MM.1S (cell line): Measurements from ENCODE around the gene MINDY4.

Experiments used
- DNase-seq: peaks from one replicate; pipeline ENCODE4 v3.0.0-alpha.2; 2015
- H2AFZ ChIP-seq: fragments of 300-600 bp; sonication (generic); 2 replicates; pipeline ENCODE4 v1.6.0; 2016; ENCODE audit warnings: antibody characterized with exemption, low read length
- H3F3A ChIP-seq: fragments of 300-600 bp; sonication (generic); 2 replicates; pipeline ENCODE4 v1.6.1; 2016; ENCODE audit warnings: mild to moderate bottlenecking, antibody characterized with exemption, low read length, moderate library complexity, mixed read lengths; ENCODE audit not compliant: insufficient read depth
- H3K27ac ChIP-seq: fragments of 300-600 bp; sonication (generic); 2 replicates; pipeline ENCODE4 v1.5.1; 2016; ENCODE audit warnings: mild to moderate bottlenecking, low read length
- H3K27me3 ChIP-seq: fragments of 300-600 bp; sonication (generic); replicated peaks from 2 replicates; pipeline ENCODE4 v1.6.0; 2016; ENCODE audit warnings: low read length; ENCODE audit not compliant: insufficient read depth
- H3K36me3 ChIP-seq: fragments of 300-600 bp; sonication (generic); replicated peaks from 2 replicates; pipeline ENCODE4 v1.6.1; 2016; ENCODE audit warnings: mild to moderate bottlenecking, low read length, mixed read lengths; ENCODE audit not compliant: insufficient read depth
- H3K4me1 ChIP-seq: fragments of 300-600 bp; sonication (generic); 2 replicates; pipeline ENCODE4 v1.6.1; 2016; ENCODE audit warnings: low read length, mixed read lengths
- H3K4me2 ChIP-seq: fragments of 300-600 bp; sonication (generic); 2 replicates; pipeline ENCODE4 v1.6.0; 2016; ENCODE audit warnings: low read depth, low read length
- H3K4me3 ChIP-seq: fragments of 300-600 bp; sonication (generic); 2 replicates; pipeline ENCODE4 v1.5.1; 2016; ENCODE audit warnings: low read length, mixed read lengths
- H3K79me2 ChIP-seq: fragments of 300-600 bp; sonication (generic); 2 replicates; pipeline ENCODE4 v1.6.1; 2016; ENCODE audit warnings: mixed run types, low read length, mixed read lengths
- H3K9ac ChIP-seq: fragments of 300-600 bp; sonication (generic); 2 replicates; pipeline ENCODE4 v1.6.1; 2016; ENCODE audit warnings: low read length, mixed read lengths
- H3K9me2 ChIP-seq: fragments of 300-600 bp; sonication (generic); replicated peaks from 2 replicates; pipeline ENCODE4 v1.6.1; 2016; ENCODE audit warnings: mild to moderate bottlenecking, low read length, mixed read lengths; ENCODE audit not compliant: insufficient read depth
- H3K9me3 ChIP-seq: fragments of 300-600 bp; sonication (generic); replicated peaks from 2 replicates; pipeline ENCODE4 v1.6.1; 2016; ENCODE audit warnings: mild to moderate bottlenecking, low read length, mixed read lengths; ENCODE audit not compliant: insufficient read depth
- H4K20me1 ChIP-seq: fragments of 300-600 bp; sonication (generic); 2 replicates; pipeline ENCODE4 v1.6.1; 2016; ENCODE audit warnings: mild to moderate bottlenecking, low read length, moderate library complexity, mixed read lengths; ENCODE audit not compliant: insufficient read depth
- CTCF ChIP-seq: fragments of 300-600 bp; sonication (generic); IDR thresholded peaks from 2 replicates; pipeline ENCODE4 v1.5.1; 2016; ENCODE audit warnings: antibody characterized with exemption, low read length, mixed read lengths
- EZH2 ChIP-seq: fragments of 300-600 bp; sonication (generic); optimal IDR thresholded peaks from 2 replicates; pipeline ENCODE3; 2017; ENCODE audit warnings: low read depth, mild to moderate bottlenecking, antibody characterized with exemption, low read length, mixed read lengths
- EZH2phosphoT487 ChIP-seq: fragments of 300-600 bp; sonication (generic); IDR thresholded peaks from 2 replicates; pipeline ENCODE4 v1.6.1; 2018; ENCODE audit warnings: antibody characterized with exemption, low read length

Gene MINDY4

GRCh38 chr7:30744075-30744417 is 27.2 kb upstream of the MINDY4 start:
- DNase-seq: no peak
- no peak overlapping the region for H3K27ac ChIP-seq
- TF ChIP-seq CTCF (no peak), EZH2 (no peak), EZH2phosphoT487 (no peak)
- H3K4me2 ChIP-seq: no peak overlapping the region
- no peaks in the 10 kb centered on the region for H3K9me2 ChIP-seq
- no peaks in the 10 kb centered on the region for H4K20me1 ChIP-seq
- no peak overlapping the region for H3K4me3 ChIP-seq
- H3K9ac ChIP-seq: no peak overlapping the region
- no peak overlapping the region for H2AFZ ChIP-seq
- H3K9me3 ChIP-seq: no peaks in the 10 kb centered on the region
- H3K79me2 ChIP-seq: no peaks in the 10 kb centered on the region
- no peaks in the 10 kb centered on the region for H3F3A ChIP-seq
- H3K27me3 ChIP-seq: no peaks in the 10 kb centered on the region
- no peaks in the 10 kb centered on the region for H3K36me3 ChIP-seq
- no peaks in the 10 kb centered on the region for H3K4me1 ChIP-seq

GRCh38 chr7:30745261-30745941 is 25.8 kb upstream of the MINDY4 start:
- no peaks in the 10 kb centered on the region for H3K9me3 ChIP-seq
- H3K36me3 ChIP-seq: no peaks in the 10 kb centered on the region
- H3K27me3 ChIP-seq: no peaks in the 10 kb centered on the region
- H3K79me2 ChIP-seq: no peaks in the 10 kb centered on the region
- no peaks in the 10 kb centered on the region for H3K4me1 ChIP-seq
- H2AFZ ChIP-seq: no peak overlapping the region
- no peaks in the 10 kb centered on the region for H4K20me1 ChIP-seq
- H3K4me2 ChIP-seq: no peak overlapping the region
- no peaks in the 10 kb centered on the region for H3F3A ChIP-seq
- no peak overlapping the region for H3K9ac ChIP-seq
- H3K27ac ChIP-seq: no peak overlapping the region
- no peaks in the 10 kb centered on the region for H3K9me2 ChIP-seq
- TF ChIP-seq CTCF (no peak), EZH2phosphoT487 (no peak), EZH2 (no peak)
- DNase-seq: no peak
- H3K4me3 ChIP-seq: no peak overlapping the region

GRCh38 chr7:30750010-30750409 is 21.2 kb upstream of the MINDY4 start:
- TF ChIP-seq EZH2 (no peak), EZH2phosphoT487 (no peak), CTCF (no peak)
- Histone ChIP-seq H3F3A (no peaks in the 10 kb centered on the region), H3K27me3 (no peaks in the 10 kb centered on the region), H4K20me1 (no peaks in the 10 kb centered on the region), H3K27ac (no peak overlapping the region), H3K9me3 (no peaks in the 10 kb centered on the region), H3K4me1 (no peaks in the 10 kb centered on the region), H3K9ac (no peak overlapping the region), H3K9me2 (no peaks in the 10 kb centered on the region), H3K4me2 (no peak overlapping the region), H2AFZ (no peak overlapping the region), H3K36me3 (no peaks in the 10 kb centered on the region), H3K4me3 (no peak overlapping the region), H3K79me2 (no peaks in the 10 kb centered on the region)
- no peak for DNase-seq
